ENCODE data around the gene NPDC1. TPM values are rescaled to one million over a fixed set of nuclear protein-coding genes. Genes with fewer than 3 reads are reported as not detected.

The NPDC1 gene
- total and polyA plus RNA-seq, 9 donors: 32.1 to 63.4 (median 41.8) TPM

DNA sequence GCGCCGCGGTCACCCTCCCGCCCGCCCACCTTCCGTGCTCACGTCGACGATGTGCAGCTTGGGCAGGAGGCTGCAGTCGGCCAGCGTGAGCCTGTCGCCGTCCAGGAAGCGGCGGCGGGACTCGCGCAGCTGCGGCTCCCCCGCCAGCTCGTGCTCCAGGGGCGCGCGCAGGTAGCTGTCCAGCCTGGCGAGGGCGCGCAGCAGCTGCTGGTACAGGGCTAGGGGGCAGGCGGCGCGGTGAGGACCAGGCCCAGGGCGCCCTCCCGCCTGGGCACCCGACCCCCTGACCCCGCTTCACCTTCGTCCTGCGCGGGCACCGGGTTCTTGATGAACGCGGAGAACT, 51.1 kb downstream of the NPDC1 start:
- Histone ChIP-seq H3K9me3 (replicated peaks; ENCODE audit: control insufficient read depth, low read depth, low read length) (no peaks in the 10 kb centered on the region), H3K27ac (ENCODE audit: low read length) (no peak overlapping the region), H3K4me1 (ENCODE audit: control insufficient read depth, insufficient read depth, low read length) (peaks cover 34% of the 10 kb centered on the region), H3K36me3 (ENCODE audit: control insufficient read depth, insufficient read depth, low read length) (peaks cover 11% of the 10 kb centered on the region), H3K4me3 (ENCODE audit: low read length) (no peak overlapping the region), H3K27me3 (ENCODE audit: control insufficient read depth, insufficient read depth, low read length) (peaks cover 53% of the 10 kb centered on the region)
- WGBS (ENCODE audit: insufficient coverage): 9% methylated on average over 34 of the region's 40 CpGs
- no peak for DNase-seq

DNA sequence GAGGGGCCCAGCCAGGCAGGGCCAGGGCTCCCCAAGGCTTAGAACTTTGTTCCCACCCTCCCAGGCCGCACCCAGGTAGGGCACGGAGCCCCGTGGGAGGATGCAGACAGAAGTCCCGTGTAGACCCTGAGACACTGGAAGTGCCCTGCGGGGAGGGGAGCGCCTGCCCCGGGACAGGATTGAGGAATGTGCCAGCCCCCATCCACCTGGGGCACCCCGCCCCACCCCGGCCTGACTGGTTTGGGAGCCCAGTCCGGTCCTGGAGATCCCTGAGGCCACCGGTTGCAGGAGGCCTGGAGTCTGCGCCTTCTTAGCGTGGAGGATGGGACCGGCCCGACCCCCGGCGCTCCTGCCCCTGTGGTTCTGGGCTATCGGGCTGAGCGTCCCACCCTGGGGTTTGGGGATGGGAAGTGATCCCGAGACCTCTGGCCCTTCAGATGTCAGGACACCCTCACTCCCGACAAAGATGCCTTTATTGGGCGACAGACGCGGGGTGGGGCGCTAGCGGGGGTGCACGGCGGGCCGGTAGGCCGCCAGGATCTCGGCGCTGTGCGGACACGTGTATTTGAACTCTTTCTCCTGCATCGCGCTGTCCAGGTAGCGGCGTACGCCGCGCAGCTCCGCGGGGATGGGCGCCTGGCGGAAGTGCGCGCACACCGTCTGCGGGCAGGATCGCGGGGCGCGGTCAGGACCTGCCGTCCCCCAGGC, 51.6 kb downstream of the NPDC1 start:
- H3K27ac ChIP-seq (ENCODE audit: low read length): no peak overlapping the region
- H3K27me3 ChIP-seq (ENCODE audit: control insufficient read depth, insufficient read depth, low read length): peaks cover 53% of the 10 kb centered on the region
- no peaks in the 10 kb centered on the region for H3K9me3 ChIP-seq (replicated peaks; ENCODE audit: control insufficient read depth, low read depth, low read length)
- H3K36me3 ChIP-seq (ENCODE audit: control insufficient read depth, insufficient read depth, low read length): peaks cover 11% of the 10 kb centered on the region
- peaks cover 34% of the 10 kb centered on the region for H3K4me1 ChIP-seq (ENCODE audit: control insufficient read depth, insufficient read depth, low read length)
- H3K4me3 ChIP-seq (ENCODE audit: low read length): no peak overlapping the region
- 48% methylated on average over 53 of the region's 54 CpGs for WGBS (ENCODE audit: insufficient coverage)
- DNase-seq: no peak

DNA sequence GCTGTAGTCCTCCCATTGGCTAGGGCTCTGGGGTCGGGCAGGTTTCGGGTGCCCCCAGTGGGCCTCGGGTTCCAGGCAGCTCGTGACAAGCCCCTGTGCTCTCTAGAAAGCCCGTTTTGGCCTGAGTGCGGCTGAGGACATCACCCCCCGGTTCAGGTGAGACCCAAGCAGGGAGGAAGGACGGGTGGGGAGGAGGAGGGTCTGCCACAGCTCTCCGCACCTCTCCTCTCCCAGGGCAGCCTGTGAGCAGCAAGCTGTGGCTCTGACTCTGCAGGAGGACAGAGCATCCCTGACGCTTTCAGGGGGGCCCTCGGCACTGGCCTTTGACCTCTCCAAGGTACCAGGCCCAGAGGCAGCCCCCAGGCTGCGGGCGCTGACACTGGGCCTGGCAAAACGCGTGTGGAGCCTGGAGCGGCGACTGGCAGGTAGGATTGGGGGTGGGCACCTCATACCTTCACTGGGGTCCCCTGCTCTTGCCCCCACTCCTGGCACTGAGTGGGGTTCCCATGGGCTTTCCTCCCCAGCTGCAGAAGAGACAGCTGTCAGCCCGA, 53.1 kb downstream of the NPDC1 start:
- H3K4me1 ChIP-seq (ENCODE audit: control insufficient read depth, insufficient read depth, low read length): peaks cover 34% of the 10 kb centered on the region
- no peaks in the 10 kb centered on the region for H3K9me3 ChIP-seq (replicated peaks; ENCODE audit: control insufficient read depth, low read depth, low read length)
- no peak for DNase-seq
- peak overlapping the region; percentile 78 for H3K4me3 ChIP-seq (ENCODE audit: low read length)
- H3K27ac ChIP-seq (ENCODE audit: low read length): peak overlapping the region; percentile 62
- peaks cover 55% of the 10 kb centered on the region for H3K27me3 ChIP-seq (ENCODE audit: control insufficient read depth, insufficient read depth, low read length)
- peaks cover 11% of the 10 kb centered on the region for H3K36me3 ChIP-seq (ENCODE audit: control insufficient read depth, insufficient read depth, low read length)
- WGBS (ENCODE audit: insufficient coverage): 40% methylated on average over 11 of the region's 18 CpGs

DNA sequence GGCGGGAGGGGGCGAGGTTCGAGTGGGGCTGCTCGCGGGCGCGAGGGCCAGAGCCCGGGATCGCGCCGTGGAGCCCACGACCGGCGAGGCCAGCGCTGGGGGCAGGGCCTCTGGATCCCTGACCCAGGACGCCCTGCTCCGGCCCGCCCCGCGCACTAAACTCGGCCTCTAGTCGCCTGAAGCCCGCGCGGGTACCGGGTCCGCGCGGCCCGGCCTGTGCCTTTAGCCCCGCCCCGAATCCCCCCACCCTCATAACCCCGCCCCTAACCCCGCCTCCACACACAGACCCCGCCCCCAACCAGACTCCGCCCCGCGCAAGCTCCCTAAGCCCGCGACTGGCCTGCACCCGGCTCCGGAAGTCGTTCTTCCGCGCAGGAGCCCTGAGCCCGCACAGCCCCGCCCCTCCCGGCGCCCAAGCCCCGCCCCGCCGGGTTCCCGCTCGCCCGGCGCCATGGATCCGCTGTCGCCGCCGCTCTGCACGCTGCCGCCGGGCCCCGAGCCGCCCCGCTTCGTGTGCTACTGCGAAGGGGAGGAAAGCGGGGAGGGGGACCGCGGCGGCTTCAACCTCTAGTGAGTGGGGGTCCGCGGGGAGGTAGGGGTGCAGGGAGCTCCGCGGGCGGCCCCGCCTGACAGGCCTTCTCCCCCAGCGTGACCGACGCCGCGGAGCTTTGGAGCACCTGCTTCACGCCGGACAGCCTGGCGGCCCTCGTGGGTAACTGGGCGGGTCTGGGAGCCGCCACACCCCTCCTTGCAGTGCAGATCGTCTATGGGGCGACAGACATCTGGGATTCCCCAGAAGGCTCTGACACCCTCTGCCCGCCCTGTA, 53.8 kb downstream of the NPDC1 start, which contains the start of gene PAXX:
PAXX (plus strand) TSS at position 430 of the 826 bp plus-strand sequence; CDS start at position 452, 22 bp downstream.
- H3K4me1 ChIP-seq (ENCODE audit: control insufficient read depth, insufficient read depth, low read length): peaks cover 34% of the 10 kb centered on the region
- no peaks in the 10 kb centered on the region for H3K9me3 ChIP-seq (replicated peaks; ENCODE audit: control insufficient read depth, low read depth, low read length)
- peak within 1 kb of the TSS; percentile 78 for H3K4me3 ChIP-seq (ENCODE audit: low read length)
- WGBS (ENCODE audit: insufficient coverage): 1% methylated on average over 68 of the region's 92 CpGs
- peaks cover 55% of the 10 kb centered on the region for H3K27me3 ChIP-seq (ENCODE audit: control insufficient read depth, insufficient read depth, low read length)
- peak within 1 kb of the TSS; percentile 62 for H3K27ac ChIP-seq (ENCODE audit: low read length)
- H3K36me3 ChIP-seq (ENCODE audit: control insufficient read depth, insufficient read depth, low read length): peaks cover 11% of the 10 kb centered on the region
- DNase-seq: peak; percentile 95

DNA sequence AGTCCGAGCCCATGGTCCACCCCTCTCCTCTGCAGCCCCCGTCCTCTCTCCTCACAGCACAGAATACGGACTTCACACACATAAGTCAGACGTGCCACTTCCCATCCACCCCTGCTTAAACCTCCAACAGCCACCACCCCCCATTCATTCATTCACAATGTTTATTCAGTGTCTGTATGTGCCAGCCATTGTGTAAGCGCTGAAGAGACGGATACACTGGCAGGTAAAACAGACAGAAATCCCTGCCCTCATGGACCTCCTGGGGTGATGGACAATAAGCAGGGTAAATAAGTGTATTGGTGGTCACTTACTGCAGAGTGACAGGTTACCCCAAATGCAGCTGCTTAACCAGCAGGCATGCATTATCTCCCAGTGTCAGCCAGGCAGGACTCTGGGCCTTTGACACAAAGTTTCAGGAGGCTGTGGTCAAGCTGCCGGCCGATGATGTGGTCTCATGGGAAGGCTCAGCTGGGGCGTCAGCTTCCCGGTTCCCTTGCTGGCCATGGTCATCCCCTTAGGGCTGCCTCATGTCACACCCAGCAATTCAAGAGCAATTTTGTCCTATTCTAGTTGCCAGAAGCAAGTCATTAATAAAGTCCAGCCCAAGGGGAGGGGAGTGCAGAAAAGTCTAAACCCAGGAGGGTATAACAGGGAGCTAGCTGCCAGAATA, 55.6 kb downstream of the NPDC1 start:
- 71% methylated on average over 9 of the region's 10 CpGs for WGBS (ENCODE audit: insufficient coverage)
- Histone ChIP-seq H3K9me3 (replicated peaks; ENCODE audit: control insufficient read depth, low read depth, low read length) (no peaks in the 10 kb centered on the region), H3K4me1 (ENCODE audit: control insufficient read depth, insufficient read depth, low read length) (peaks cover 20% of the 10 kb centered on the region), H3K4me3 (ENCODE audit: low read length) (no peak overlapping the region), H3K27ac (ENCODE audit: low read length) (no peak overlapping the region), H3K36me3 (ENCODE audit: control insufficient read depth, insufficient read depth, low read length) (peaks cover 11% of the 10 kb centered on the region), H3K27me3 (ENCODE audit: control insufficient read depth, insufficient read depth, low read length) (peaks cover 55% of the 10 kb centered on the region)
- no peak for DNase-seq

Other genes with a start within 250 kb of the NPDC1 start
Only the 30 nearest of the 37 such genes appear.
- 4.7 TPM for gene MAMDC4, start 193.8 kb downstream of the NPDC1 start, total RNA-seq
- gene MAMDC4, start 193.8 kb downstream of the NPDC1 start, polyA plus RNA-seq (ENCODE audit: insufficient read depth in 1 of 8, insufficient read length in 8 of 8, low replicate concordance in 1 of 8): 10 to 100 TPM in 2 of 8 donors, 1 to 10 TPM in 6; 2.7 to 33.5 (median 5.7) TPM
- 418 TPM for gene EDF1, start 179.9 kb downstream of the NPDC1 start, total RNA-seq
- gene EDF1, start 179.9 kb downstream of the NPDC1 start, polyA plus RNA-seq (ENCODE audit: insufficient read depth in 1 of 8, insufficient read length in 8 of 8, low replicate concordance in 1 of 8): 100 to 1,000 TPM; 343 to 402 (median 381) TPM
- 5.4 TPM for gene TRAF2, start 159.7 kb downstream of the NPDC1 start, total RNA-seq
- gene TRAF2, start 159.7 kb downstream of the NPDC1 start, polyA plus RNA-seq (ENCODE audit: insufficient read depth in 1 of 8, insufficient read length in 8 of 8, low replicate concordance in 1 of 8): 10 to 100 TPM in 5 of 8 donors, 1 to 10 TPM in 3; 9.1 to 11.9 (median 10.3) TPM
- gene FBXW5, start 101.4 kb downstream of the NPDC1 start, total RNA-seq: 49.7 TPM
- 10 to 100 TPM; 39.9 to 54.8 (median 45.1) TPM for gene FBXW5, start 101.4 kb downstream of the NPDC1 start, polyA plus RNA-seq (ENCODE audit: insufficient read depth in 1 of 8, insufficient read length in 8 of 8, low replicate concordance in 1 of 8)
- gene C8G, start 100.9 kb downstream of the NPDC1 start, total RNA-seq: 0.58 TPM
- 1 to 10 TPM in 1 of 8 donors, under 1 TPM in 6, not detected in 1; 0.17 to 2.3 (median 0.86) TPM for gene C8G, start 100.9 kb downstream of the NPDC1 start, polyA plus RNA-seq (ENCODE audit: insufficient read depth in 1 of 8, insufficient read length in 8 of 8, low replicate concordance in 1 of 8)
- gene LCN12, start 93.9 kb downstream of the NPDC1 start, total RNA-seq: 0.44 TPM
- 1 to 10 TPM in 3 of 8 donors, under 1 TPM in 4, not detected in 1; 0.10 to 5.3 (median 0.75) TPM for gene LCN12, start 93.9 kb downstream of the NPDC1 start, polyA plus RNA-seq (ENCODE audit: insufficient read depth in 1 of 8, insufficient read length in 8 of 8, low replicate concordance in 1 of 8)
- gene PTGDS, start 68.7 kb downstream of the NPDC1 start, total RNA-seq: 8.4 TPM
- 10 to 100 TPM in 3 of 8 donors, 1 to 10 TPM in 5; 2.8 to 15.9 (median 7.0) TPM for gene PTGDS, start 68.7 kb downstream of the NPDC1 start, polyA plus RNA-seq (ENCODE audit: insufficient read depth in 1 of 8, insufficient read length in 8 of 8, low replicate concordance in 1 of 8)
- gene LCNL1, start 63.2 kb downstream of the NPDC1 start, total RNA-seq: 0.53 TPM
- 1 to 10 TPM in 1 of 8 donors, under 1 TPM in 7; 0.12 to 1.3 (median 0.34) TPM for gene LCNL1, start 63.2 kb downstream of the NPDC1 start, polyA plus RNA-seq (ENCODE audit: insufficient read depth in 1 of 8, insufficient read length in 8 of 8, low replicate concordance in 1 of 8)
- 19.1 TPM for gene PAXX, start 53.8 kb downstream of the NPDC1 start, total RNA-seq
- 10 to 100 TPM; 21.2 to 31.7 (median 27.3) TPM for gene PAXX, start 53.8 kb downstream of the NPDC1 start, polyA plus RNA-seq (ENCODE audit: insufficient read depth in 1 of 8, insufficient read length in 8 of 8, low replicate concordance in 1 of 8)
- gene CLIC3, start 49.6 kb downstream of the NPDC1 start, total RNA-seq: 0.27 TPM
- gene CLIC3, start 49.6 kb downstream of the NPDC1 start, polyA plus RNA-seq (ENCODE audit: insufficient read depth in 1 of 8, insufficient read length in 8 of 8, low replicate concordance in 1 of 8): 1 to 10 TPM in 2 of 8 donors, under 1 TPM in 6; 0.34 to 8.4 (median 0.64) TPM
- 8.3 TPM for gene ABCA2, start 17.9 kb downstream of the NPDC1 start, total RNA-seq
- gene ABCA2, start 17.9 kb downstream of the NPDC1 start, polyA plus RNA-seq (ENCODE audit: insufficient read depth in 1 of 8, insufficient read length in 8 of 8, low replicate concordance in 1 of 8): 10 to 100 TPM; 15.9 to 24.8 (median 19.0) TPM
- gene FUT7, start 14.1 kb downstream of the NPDC1 start, total RNA-seq: not detected
- under 1 TPM in 4 of 8 donors, not detected in 4; 0.05 to 0.16 (median 0.10) TPM for gene FUT7, start 14.1 kb downstream of the NPDC1 start, polyA plus RNA-seq (ENCODE audit: insufficient read depth in 1 of 8, insufficient read length in 8 of 8, low replicate concordance in 1 of 8)
- 3.7 TPM for gene ENTPD2, start 7.9 kb upstream of the NPDC1 start, total RNA-seq
- 10 to 100 TPM in 7 of 8 donors, 1 to 10 TPM in 1; 9.6 to 20.6 (median 13.6) TPM for gene ENTPD2, start 7.9 kb upstream of the NPDC1 start, polyA plus RNA-seq (ENCODE audit: insufficient read depth in 1 of 8, insufficient read length in 8 of 8, low replicate concordance in 1 of 8)
- gene SAPCD2, start 24.4 kb upstream of the NPDC1 start, total RNA-seq: 4.2 TPM
- gene SAPCD2, start 24.4 kb upstream of the NPDC1 start, polyA plus RNA-seq (ENCODE audit: insufficient read depth in 1 of 8, insufficient read length in 8 of 8, low replicate concordance in 1 of 8): 1 to 10 TPM; 3.4 to 7.2 (median 5.6) TPM
- 3.1 TPM for gene UAP1L1, start 31.3 kb upstream of the NPDC1 start, total RNA-seq
- 1 to 10 TPM; 1.8 to 3.8 (median 2.0) TPM for gene UAP1L1, start 31.3 kb upstream of the NPDC1 start, polyA plus RNA-seq (ENCODE audit: insufficient read depth in 1 of 8, insufficient read length in 8 of 8, low replicate concordance in 1 of 8)
- gene MAN1B1, start 40.8 kb upstream of the NPDC1 start, total RNA-seq: 40.7 TPM
- 10 to 100 TPM; 38.5 to 59.0 (median 45.8) TPM for gene MAN1B1, start 40.8 kb upstream of the NPDC1 start, polyA plus RNA-seq (ENCODE audit: insufficient read depth in 1 of 8, insufficient read length in 8 of 8, low replicate concordance in 1 of 8)
- gene DPP7, start 68.6 kb upstream of the NPDC1 start, total RNA-seq: 29.7 TPM
- 10 to 100 TPM; 23.9 to 43.9 (median 31.9) TPM for gene DPP7, start 68.6 kb upstream of the NPDC1 start, polyA plus RNA-seq (ENCODE audit: insufficient read depth in 1 of 8, insufficient read length in 8 of 8, low replicate concordance in 1 of 8)
- gene GRIN1, start 93.0 kb upstream of the NPDC1 start, total RNA-seq: not detected
- under 1 TPM in 4 of 8 donors, not detected in 4; 0.07 to 0.17 (median 0.11) TPM for gene GRIN1, start 93.0 kb upstream of the NPDC1 start, polyA plus RNA-seq (ENCODE audit: insufficient read depth in 1 of 8, insufficient read length in 8 of 8, low replicate concordance in 1 of 8)
- gene LRRC26, start 123.9 kb upstream of the NPDC1 start, total RNA-seq: not detected
- gene LRRC26, start 123.9 kb upstream of the NPDC1 start, polyA plus RNA-seq (ENCODE audit: insufficient read depth in 1 of 8, insufficient read length in 8 of 8, low replicate concordance in 1 of 8): under 1 TPM in 1 of 8 donors, not detected in 7; 0.14 TPM
- gene TMEM210, start 125.9 kb upstream of the NPDC1 start, total RNA-seq: not detected
- gene TMEM210, start 125.9 kb upstream of the NPDC1 start, polyA plus RNA-seq (ENCODE audit: insufficient read depth in 1 of 8, insufficient read length in 8 of 8, low replicate concordance in 1 of 8): not detected
- 20.4 TPM for gene ANAPC2, start 142.4 kb upstream of the NPDC1 start, total RNA-seq
- gene ANAPC2, start 142.4 kb upstream of the NPDC1 start, polyA plus RNA-seq (ENCODE audit: insufficient read depth in 1 of 8, insufficient read length in 8 of 8, low replicate concordance in 1 of 8): 10 to 100 TPM; 23.5 to 41.6 (median 33.5) TPM
- 52.9 TPM for gene SSNA1, start 142.5 kb upstream of the NPDC1 start, total RNA-seq
- gene SSNA1, start 142.5 kb upstream of the NPDC1 start, polyA plus RNA-seq (ENCODE audit: insufficient read depth in 1 of 8, insufficient read length in 8 of 8, low replicate concordance in 1 of 8): 10 to 100 TPM; 60.6 to 71.5 (median 68.2) TPM
- gene TPRN, start 154.6 kb upstream of the NPDC1 start, total RNA-seq: 4.6 TPM
- 10 to 100 TPM in 5 of 8 donors, 1 to 10 TPM in 3; 7.6 to 14.6 (median 10.6) TPM for gene TPRN, start 154.6 kb upstream of the NPDC1 start, polyA plus RNA-seq (ENCODE audit: insufficient read depth in 1 of 8, insufficient read length in 8 of 8, low replicate concordance in 1 of 8)
- gene TMEM203, start 159.5 kb upstream of the NPDC1 start, total RNA-seq: 25.2 TPM
- gene TMEM203, start 159.5 kb upstream of the NPDC1 start, polyA plus RNA-seq (ENCODE audit: insufficient read depth in 1 of 8, insufficient read length in 8 of 8, low replicate concordance in 1 of 8): 10 to 100 TPM; 34.1 to 38.2 (median 36.6) TPM
- 3.1 TPM for gene NDOR1, start 159.5 kb upstream of the NPDC1 start, total RNA-seq
- 10 to 100 TPM in 1 of 8 donors, 1 to 10 TPM in 7; 5.8 to 10.8 (median 8.2) TPM for gene NDOR1, start 159.5 kb upstream of the NPDC1 start, polyA plus RNA-seq (ENCODE audit: insufficient read depth in 1 of 8, insufficient read length in 8 of 8, low replicate concordance in 1 of 8)
- 0.18 TPM for gene RNF208, start 176.1 kb upstream of the NPDC1 start, total RNA-seq
- gene RNF208, start 176.1 kb upstream of the NPDC1 start, polyA plus RNA-seq (ENCODE audit: insufficient read depth in 1 of 8, insufficient read length in 8 of 8, low replicate concordance in 1 of 8): 1 to 10 TPM; 2.4 to 5.1 (median 2.8) TPM
- gene CYSRT1, start 179.0 kb upstream of the NPDC1 start, total RNA-seq: 0.18 TPM
- gene CYSRT1, start 179.0 kb upstream of the NPDC1 start, polyA plus RNA-seq (ENCODE audit: insufficient read depth in 1 of 8, insufficient read length in 8 of 8, low replicate concordance in 1 of 8): 1 to 10 TPM in 7 of 8 donors, under 1 TPM in 1; 1.00 to 5.6 (median 3.2) TPM
- gene RNF224, start 181.3 kb upstream of the NPDC1 start, total RNA-seq: not detected
- 1 to 10 TPM in 7 of 8 donors, under 1 TPM in 1; 0.68 to 7.4 (median 2.6) TPM for gene RNF224, start 181.3 kb upstream of the NPDC1 start, polyA plus RNA-seq (ENCODE audit: insufficient read depth in 1 of 8, insufficient read length in 8 of 8, low replicate concordance in 1 of 8)
- 0.04 TPM for gene SLC34A3, start 184.7 kb upstream of the NPDC1 start, total RNA-seq
- 1 to 10 TPM in 7 of 8 donors, under 1 TPM in 1; 0.47 to 3.6 (median 1.5) TPM for gene SLC34A3, start 184.7 kb upstream of the NPDC1 start, polyA plus RNA-seq (ENCODE audit: insufficient read depth in 1 of 8, insufficient read length in 8 of 8, low replicate concordance in 1 of 8)
- gene TUBB4B, start 195.1 kb upstream of the NPDC1 start, total RNA-seq: 97.1 TPM
- 100 to 1,000 TPM; 200 to 222 (median 217) TPM for gene TUBB4B, start 195.1 kb upstream of the NPDC1 start, polyA plus RNA-seq (ENCODE audit: insufficient read depth in 1 of 8, insufficient read length in 8 of 8, low replicate concordance in 1 of 8)

Measured in muscle of leg (tissue), 11 donors.